GM12873 (cell line): ENCODE data around the gene FBXL7.

Experiments used
- TF ChIP-seq, protein P1 (sequence below): IDR thresholded peaks from 2 replicates; pipeline ENCODE4 v1.5.1; 2012; ENCODE audit warnings: low read depth, mild to moderate bottlenecking, moderate library complexity, low read length, control low read depth; ENCODE audit not compliant: insufficient read depth; ENCODE audit errors: missing control alignments

The FBXL7 gene

DNA sequence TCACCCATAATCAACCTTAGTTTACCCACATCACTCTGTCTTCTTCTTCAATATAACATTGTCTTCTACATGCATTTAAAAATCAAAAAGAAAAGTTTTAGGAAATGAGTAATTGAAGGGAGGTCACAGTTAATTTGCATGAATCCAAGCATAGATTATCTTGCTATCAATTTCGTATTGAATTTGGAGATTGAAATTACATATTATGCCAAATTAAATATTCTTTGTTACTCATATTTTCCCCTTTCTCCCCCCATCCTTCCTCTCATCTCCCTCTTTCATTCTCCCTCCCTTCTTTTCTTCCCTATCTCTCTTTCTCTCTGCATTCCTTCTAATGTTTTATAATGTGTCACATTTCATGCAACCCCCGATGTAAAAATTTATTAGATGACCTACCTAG, 303.3 kb downstream of the FBXL7 start:
- TF ChIP-seq, protein P1, sequence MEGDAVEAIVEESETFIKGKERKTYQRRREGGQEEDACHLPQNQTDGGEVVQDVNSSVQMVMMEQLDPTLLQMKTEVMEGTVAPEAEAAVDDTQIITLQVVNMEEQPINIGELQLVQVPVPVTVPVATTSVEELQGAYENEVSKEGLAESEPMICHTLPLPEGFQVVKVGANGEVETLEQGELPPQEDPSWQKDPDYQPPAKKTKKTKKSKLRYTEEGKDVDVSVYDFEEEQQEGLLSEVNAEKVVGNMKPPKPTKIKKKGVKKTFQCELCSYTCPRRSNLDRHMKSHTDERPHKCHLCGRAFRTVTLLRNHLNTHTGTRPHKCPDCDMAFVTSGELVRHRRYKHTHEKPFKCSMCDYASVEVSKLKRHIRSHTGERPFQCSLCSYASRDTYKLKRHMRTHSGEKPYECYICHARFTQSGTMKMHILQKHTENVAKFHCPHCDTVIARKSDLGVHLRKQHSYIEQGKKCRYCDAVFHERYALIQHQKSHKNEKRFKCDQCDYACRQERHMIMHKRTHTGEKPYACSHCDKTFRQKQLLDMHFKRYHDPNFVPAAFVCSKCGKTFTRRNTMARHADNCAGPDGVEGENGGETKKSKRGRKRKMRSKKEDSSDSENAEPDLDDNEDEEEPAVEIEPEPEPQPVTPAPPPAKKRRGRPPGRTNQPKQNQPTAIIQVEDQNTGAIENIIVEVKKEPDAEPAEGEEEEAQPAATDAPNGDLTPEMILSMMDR = no peak

DNA sequence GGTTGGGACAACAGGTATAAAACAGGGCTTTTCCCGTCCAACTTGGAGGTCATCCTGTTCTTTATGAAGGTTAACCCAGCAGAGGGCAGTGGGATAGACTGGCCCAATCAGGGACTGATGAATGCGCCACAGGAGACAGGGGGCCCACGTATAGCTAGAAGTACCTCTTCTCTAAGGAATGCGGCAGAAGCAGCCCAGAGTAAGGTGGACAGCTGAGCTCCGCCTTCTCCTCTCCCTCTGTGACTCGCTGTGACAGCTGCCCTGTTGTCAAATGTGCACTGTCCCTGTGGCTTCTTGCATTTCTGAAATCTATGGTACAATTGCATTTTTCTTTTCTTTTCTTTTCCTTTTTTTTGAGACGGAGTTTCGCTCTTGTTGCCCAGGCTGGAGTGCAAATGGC, 306.6 kb downstream of the FBXL7 start:
- TF ChIP-seq, protein P1 = no peak

- TF ChIP-seq, protein P1 = no peak
Observed at GRCh38 chr5:15807248-15807647, 307.3 kb downstream of the FBXL7 start.

- TF ChIP-seq, protein P1 = no peak
Observed at GRCh38 chr5:15807871-15808270, 307.9 kb downstream of the FBXL7 start.

- TF ChIP-seq, protein P1 = no peak
Observed at GRCh38 chr5:15808577-15808976, 308.6 kb downstream of the FBXL7 start.

GRCh38 chr5:15819617-15820016, 319.6 kb downstream of the FBXL7 start:
- TF ChIP-seq, protein P1 = no peak

GRCh38 chr5:15821506-15821905, 321.5 kb downstream of the FBXL7 start:
- TF ChIP-seq, protein P1 = no peak
